GOT3 (cell line): ENCODE measurements around the gene FOXRED2.
A peak's percentile ranks its signal among the peaks of the same experiment; 100 is the strongest.
"Not testable (repeated sequence)": the region's sequence is repeated elsewhere in the genome, so short reads cannot be mapped to it uniquely, and the experiment has no call there.

ENCODE experiments used
- DNase-seq: peaks from one replicate; lab custom pipeline; 2025; ENCODE audit warnings: mixed read lengths; lab: John Stamatoyannopoulos, UW

FOXRED2 gene

DNA sequence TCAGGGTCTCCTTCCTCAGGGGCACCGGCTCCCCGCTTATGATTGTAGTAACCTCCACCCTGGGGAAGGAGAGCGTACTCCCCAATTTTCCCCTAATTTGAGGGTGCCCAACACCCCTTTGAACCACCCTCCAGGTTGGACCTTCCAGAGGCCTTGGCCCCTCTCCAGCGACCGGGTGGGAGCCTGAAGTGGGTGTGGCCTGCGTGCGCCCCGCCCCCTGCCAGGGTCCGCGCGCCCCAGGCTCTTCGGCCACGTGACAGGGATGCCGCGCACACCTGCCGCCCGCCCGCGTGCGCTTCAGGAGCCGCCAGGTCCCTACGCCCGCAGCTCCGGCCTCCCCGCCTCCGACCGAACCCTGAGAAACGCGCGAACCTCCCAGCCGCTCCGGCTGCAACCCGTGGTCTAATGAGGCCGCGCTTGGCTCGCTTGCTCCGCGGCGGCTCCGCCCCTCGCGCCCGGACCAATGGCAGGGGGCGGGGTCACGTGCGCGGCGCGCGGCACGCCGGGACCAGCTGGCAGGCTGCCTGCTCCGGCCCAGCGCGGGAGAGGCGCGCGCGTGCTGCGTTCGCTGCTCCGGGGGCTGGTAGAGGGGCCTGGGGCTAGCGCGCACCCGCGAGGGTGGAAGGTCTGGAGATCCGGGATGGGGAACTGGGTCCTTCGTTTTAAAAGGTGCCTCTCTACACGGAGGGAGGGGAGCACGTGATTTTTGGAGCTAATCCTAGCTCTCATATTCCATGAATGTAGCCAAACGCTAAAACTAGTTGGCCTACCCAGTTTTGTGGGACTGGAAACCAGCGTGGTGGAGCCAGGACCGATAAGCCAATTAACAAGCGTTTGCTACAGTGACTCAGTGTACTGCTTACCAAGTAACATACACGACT lies at the start of gene FOXRED2:
Gene FOXRED2, minus strand, starts transcription at position 404 of the 881 bp plus-strand sequence. CDS start 618 bp downstream, outside the sequence.
- peak; percentile 63 for DNase-seq

DNA sequence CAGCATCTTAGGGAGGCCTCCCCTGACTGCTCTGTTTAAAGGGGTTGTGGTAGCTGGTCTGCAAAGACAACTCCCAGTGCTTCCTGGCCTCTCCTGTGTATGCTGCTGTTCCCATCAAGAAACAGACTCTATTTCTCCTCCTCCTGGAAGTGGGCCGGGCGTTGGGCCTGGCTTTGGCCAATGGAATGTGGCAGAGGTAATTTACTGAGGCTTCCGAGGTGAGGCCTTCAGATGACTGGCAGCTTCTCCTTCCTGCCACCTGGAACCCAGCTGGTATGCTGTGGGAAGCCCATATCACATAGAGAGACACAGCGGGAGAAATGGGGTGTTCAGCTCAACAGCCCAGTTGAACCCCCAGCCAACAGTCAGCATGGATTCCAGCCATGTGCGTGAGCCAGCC lies 47.3 kb upstream of the FOXRED2 start:
- no peak for DNase-seq

- no peak for DNase-seq
These were observed 45.4 kb upstream of the FOXRED2 start for GRCh38 chr22:36552289-36552688.

- DNase-seq = no peak
These were observed 44.1 kb upstream of the FOXRED2 start for GRCh38 chr22:36550701-36551495.

GRCh38 chr22:36549033-36549432 lies 42.2 kb upstream of the FOXRED2 start:
- no peak for DNase-seq

DNA sequence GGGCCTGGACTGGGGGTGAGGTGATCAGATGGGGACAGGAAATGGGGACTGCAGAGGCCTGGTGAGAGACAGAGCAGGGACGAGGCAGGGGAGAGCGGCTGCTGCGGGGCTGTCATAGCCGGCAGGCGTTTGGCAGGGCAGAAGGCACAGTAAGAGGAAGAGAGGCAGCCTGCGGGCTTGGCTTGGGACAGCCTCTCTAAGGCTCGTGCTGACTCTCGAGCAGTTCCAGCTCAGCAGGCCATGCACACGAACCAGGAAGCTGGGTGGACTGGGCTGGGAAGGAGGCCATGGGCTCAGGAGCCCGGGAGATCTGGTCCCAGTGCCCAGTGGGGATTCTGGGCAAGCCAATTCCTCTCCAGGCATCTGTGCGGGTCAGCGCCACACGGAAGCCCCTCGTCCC lies 41.8 kb upstream of the FOXRED2 start:
- DNase-seq = no peak

- no peak for DNase-seq
These were observed 40.1 kb upstream of the FOXRED2 start for GRCh38 chr22:36546932-36547331.

- DNase-seq = no peak
These were observed 39.4 kb upstream of the FOXRED2 start for GRCh38 chr22:36546092-36546804.

DNA sequence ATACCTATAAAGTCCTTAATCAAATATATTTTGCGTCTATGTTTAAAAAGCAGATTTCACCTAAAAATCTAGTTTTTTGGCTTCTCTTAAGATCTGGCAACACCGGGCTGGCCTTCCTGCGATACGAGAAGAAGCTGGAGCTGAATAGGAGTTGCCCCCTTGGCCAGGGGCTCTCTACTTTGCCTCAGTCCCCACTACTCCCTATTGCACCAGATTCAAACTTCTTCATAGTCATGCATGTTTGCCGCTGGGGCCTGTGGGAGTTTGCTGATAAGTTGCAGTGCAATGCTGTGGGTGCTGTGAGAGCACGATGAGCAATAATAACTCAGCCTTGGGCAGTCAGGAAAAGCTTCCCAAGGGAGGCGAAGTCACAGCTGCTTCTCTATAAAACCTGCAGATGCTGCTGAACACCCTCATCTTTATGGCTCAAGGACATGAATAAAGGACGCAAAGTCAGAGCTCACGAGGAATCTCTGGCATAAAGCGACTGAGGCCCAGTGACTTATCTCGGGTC lies 37.3 kb upstream of the FOXRED2 start:
- no peak for DNase-seq

GRCh38 chr22:36541831-36542411 lies 35.1 kb upstream of the FOXRED2 start:
- no peak for DNase-seq

- DNase-seq = no peak
These were observed 34.2 kb upstream of the FOXRED2 start for GRCh38 chr22:36540867-36541642.

DNA sequence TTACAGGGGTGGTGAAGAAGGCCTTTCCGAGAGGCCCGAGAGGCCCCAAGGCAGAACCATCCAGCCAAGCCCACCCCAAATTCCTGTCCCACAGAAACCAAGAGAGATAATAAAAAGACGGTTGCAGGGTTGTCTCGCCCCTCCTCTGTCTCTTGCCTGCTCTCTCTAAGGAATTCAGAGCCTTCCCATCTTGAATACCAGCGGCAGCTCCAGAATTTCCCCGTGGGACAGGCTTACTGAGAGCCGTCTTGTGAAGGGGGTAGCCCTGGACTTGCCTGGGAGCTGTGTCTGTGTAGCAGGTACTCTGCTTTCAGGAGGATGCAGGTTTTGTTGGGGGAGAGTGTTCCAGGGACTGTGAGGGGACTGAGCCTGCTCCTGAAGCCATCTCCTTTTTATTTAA lies 31.7 kb upstream of the FOXRED2 start:
- no peak for DNase-seq

DNA sequence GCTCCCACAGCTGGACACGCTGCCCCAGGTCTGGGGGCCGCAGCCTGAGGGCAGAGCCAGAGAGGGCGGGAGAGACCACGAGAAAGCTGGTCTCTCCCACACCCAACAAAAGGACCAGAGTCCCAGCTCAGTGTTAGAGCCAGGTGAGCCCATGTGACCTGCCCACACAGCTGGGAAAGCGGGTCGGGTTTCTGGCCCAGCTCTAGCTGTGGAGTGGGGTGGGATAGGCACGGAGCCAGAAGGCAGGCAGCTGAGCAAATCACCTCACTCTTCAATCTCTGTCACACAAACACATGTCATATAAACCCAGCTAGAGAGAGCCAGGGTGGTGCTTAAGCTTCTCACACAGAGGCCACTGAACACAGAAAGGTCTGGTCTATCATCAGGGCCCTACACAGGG lies 29.9 kb upstream of the FOXRED2 start:
- DNase-seq = no peak

GRCh38 chr22:36533320-36533719 lies 26.5 kb upstream of the FOXRED2 start:
- DNase-seq = not testable (repeated sequence)

GRCh38 chr22:36532466-36532865 lies 25.6 kb upstream of the FOXRED2 start:
- no peak for DNase-seq

- DNase-seq = peak; percentile 96
These were observed 22.2 kb upstream of the FOXRED2 start, which contains the start of gene EIF3D for GRCh38 chr22:36528795-36529751. EIF3D (minus strand) TSS chr22:36529166; CDS start chr22:36526121, 3,045 bp downstream.

DNA sequence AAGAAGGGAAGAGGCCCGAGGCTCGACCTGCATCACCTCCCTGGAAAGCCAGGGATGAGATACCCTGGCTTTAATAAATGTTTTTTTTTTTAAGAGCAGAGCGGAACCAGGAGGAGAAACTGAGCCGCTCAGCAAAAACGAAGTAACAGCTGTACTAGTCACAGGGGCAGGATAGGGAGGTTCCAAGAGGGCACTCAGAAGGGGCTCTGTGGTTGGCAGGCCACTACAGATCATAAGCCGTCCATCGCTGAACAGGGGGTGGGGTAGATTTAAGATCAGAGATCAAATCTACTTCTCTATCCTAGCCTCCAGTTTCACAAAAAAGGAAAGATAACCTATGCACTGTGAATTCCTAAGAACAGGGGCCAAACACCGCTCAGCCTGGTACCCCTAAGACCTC lies 21.5 kb upstream of the FOXRED2 start:
- DNase-seq = no peak

DNA sequence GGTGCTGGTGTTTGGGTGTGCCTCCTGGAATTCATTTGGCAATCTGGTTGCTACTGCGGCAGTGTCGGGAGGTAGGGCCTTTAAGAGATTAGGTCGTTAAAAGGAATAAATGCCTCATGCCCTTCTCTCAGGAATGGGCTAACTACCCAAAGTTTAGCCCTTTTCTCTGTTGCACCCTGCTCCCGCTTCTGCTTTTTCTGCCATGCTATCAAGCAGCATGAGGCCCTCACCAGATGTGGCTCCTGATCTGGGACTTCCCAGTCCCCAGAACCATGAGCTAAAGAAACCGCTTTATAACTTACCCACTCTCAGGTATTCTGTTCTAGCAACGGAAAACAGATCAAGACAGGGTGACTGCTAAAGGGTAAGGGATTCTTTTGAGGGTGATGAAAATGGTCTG lies 15.8 kb upstream of the FOXRED2 start:
- no peak for DNase-seq

DNA sequence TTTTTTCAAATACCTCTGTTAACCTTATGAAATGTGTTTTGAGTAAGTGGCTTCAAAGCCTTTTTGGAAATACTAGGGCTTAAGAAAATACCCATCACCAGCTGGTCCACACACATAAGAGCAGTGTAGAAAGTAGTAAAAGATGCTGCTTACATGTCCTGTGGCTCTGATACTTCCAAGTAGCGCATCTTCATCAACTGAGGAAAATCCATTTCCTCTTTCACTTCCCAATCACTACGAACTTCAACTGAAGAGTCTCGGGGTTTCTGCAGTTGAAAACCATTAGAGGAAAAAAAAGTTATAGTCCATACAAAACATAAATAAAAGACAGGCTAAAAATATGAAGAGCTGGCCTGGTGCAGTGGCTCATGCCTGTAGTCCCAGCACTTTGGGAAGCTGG lies 13.6 kb upstream of the FOXRED2 start:
- DNase-seq = no peak

DNA sequence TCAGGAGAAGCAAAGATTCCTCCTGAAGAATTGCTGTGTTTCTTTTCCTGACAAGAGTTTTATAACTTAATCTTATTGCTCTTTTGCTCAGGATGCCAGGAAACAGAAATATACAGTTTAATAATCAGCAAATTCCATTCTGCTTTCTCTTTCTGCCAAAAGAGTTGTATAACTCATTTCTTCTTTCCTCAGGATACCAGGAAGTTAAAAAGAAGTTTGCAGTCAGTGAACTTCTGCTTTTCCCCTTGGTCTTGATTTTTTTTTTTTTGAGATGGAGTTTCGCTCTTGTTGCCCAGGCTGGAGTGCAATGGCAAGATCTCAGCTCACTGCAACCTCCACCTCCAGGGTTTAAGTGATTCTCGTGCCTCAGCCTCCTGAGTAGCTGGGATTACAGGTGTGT lies 13.1 kb upstream of the FOXRED2 start:
- not testable (repeated sequence) for DNase-seq
